22Rv1 (cell line): Measurements from ENCODE around the gene TACC2.

ENCODE experiments used
- ZFX ChIP-seq: fragments of 450-650 bp; IDR thresholded peaks from 2 replicates; pipeline ENCODE4 v1.6.1; 2017; ENCODE audit warnings: antibody characterized with exemption, borderline replicate concordance
- TF ChIP-seq, protein P1 (sequence below): fragments of 450-650 bp; IDR thresholded peaks from 2 replicates; pipeline ENCODE4 v1.5.1; 2017; ENCODE audit warnings: mild to moderate bottlenecking

GRCh38 chr10:122298206-122298597 lies 309.2 kb downstream of the TACC2 start:
- TF ChIP-seq, protein P1, sequence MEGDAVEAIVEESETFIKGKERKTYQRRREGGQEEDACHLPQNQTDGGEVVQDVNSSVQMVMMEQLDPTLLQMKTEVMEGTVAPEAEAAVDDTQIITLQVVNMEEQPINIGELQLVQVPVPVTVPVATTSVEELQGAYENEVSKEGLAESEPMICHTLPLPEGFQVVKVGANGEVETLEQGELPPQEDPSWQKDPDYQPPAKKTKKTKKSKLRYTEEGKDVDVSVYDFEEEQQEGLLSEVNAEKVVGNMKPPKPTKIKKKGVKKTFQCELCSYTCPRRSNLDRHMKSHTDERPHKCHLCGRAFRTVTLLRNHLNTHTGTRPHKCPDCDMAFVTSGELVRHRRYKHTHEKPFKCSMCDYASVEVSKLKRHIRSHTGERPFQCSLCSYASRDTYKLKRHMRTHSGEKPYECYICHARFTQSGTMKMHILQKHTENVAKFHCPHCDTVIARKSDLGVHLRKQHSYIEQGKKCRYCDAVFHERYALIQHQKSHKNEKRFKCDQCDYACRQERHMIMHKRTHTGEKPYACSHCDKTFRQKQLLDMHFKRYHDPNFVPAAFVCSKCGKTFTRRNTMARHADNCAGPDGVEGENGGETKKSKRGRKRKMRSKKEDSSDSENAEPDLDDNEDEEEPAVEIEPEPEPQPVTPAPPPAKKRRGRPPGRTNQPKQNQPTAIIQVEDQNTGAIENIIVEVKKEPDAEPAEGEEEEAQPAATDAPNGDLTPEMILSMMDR: no peak
- no peak for TF ChIP-seq ZFX
